SK-N-SH (cell line): ENCODE results near the gene DAB1.

Experiments
- CHD2 ChIP-seq: fragments of 150-350 bp; IDR thresholded peaks from 2 replicates; pipeline ENCODE4 v1.6.1; 2018; ENCODE audit warnings: low read length; ENCODE audit not compliant: partially characterized antibody
- EZH2phosphoT487 ChIP-seq: fragments of 200-600 bp; sonication (generic); IDR thresholded peaks from 2 replicates; pipeline ENCODE4 v1.6.1; 2017; ENCODE audit warnings: low read depth, mixed run types, mild to moderate bottlenecking, antibody characterized with exemption, moderate library complexity, borderline replicate concordance
- FOXM1 ChIP-seq: IDR thresholded peaks from 2 replicates; pipeline ENCODE4 v1.4.0; 2012; ENCODE audit warnings: low read depth, mild to moderate bottlenecking
- GABPA ChIP-seq: IDR thresholded peaks from 2 replicates; pipeline ENCODE4 v1.4.0; 2012; ENCODE audit warnings: low read depth, mild to moderate bottlenecking
- GATA2 ChIP-seq: sonication (generic); formaldehyde crosslinking; IDR thresholded peaks from 2 replicates; pipeline ENCODE4 v1.5.0; 2020; ENCODE audit warnings: mild to moderate bottlenecking, missing genetic modification reagents
- POLR2AphosphoS5 ChIP-seq: IDR thresholded peaks from 2 replicates; pipeline ENCODE4 v1.6.1; 2012; ENCODE audit warnings: low read depth, low read length
- TAF1 ChIP-seq: IDR thresholded peaks from 2 replicates; pipeline ENCODE4 v1.6.1; 2012; ENCODE audit warnings: low read depth, mild to moderate bottlenecking, low read length, moderate library complexity, borderline replicate concordance
- TF ChIP-seq, protein P1 (sequence below): fragments of 200-600 bp; sonication (generic); IDR thresholded peaks from 2 replicates; pipeline ENCODE4 v1.6.1; 2017; ENCODE audit warnings: antibody characterized with exemption, mild to moderate bottlenecking, moderate library complexity
- TF ChIP-seq, protein P2 (sequence below): IDR thresholded peaks from 2 replicates; pipeline ENCODE4 v1.4.0; 2012; ENCODE audit warnings: low read depth
- TF ChIP-seq, protein P3 (sequence below): fragments of 150-350 bp; IDR thresholded peaks from 2 replicates; pipeline ENCODE4 v1.6.1; 2017; ENCODE audit warnings: antibody characterized with exemption, low read length, low read depth, borderline replicate concordance
- TF ChIP-seq, protein P4 (sequence below): IDR thresholded peaks from 2 replicates; pipeline ENCODE4 v1.4.0; 2012; ENCODE audit warnings: low read depth, borderline replicate concordance
- TF ChIP-seq, protein P5 (sequence below): IDR thresholded peaks from 2 replicates; pipeline ENCODE4 v1.6.1; 2012; ENCODE audit warnings: mild to moderate bottlenecking, low read depth, low read length, moderate library complexity

DNA sequence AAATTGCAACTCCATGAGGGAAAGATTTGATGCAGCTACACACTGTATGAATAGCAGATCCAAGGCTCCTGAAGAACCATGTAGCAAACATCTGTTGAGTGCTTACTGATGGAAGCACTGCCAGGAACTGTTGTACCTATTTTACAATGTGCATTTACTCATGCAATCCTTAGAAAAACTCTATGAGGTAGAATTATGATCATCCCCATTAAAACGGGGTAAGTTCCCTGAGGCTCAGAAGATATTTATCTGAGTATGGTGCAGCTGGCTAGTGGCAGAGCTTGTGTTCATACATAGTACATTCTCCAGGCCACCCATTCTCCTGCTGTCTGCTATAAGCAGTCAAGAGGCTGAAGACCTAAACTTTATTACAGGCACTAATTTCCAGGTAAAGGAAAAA, 403.6 kb downstream of the DAB1 start:
- TF ChIP-seq, protein P1, sequence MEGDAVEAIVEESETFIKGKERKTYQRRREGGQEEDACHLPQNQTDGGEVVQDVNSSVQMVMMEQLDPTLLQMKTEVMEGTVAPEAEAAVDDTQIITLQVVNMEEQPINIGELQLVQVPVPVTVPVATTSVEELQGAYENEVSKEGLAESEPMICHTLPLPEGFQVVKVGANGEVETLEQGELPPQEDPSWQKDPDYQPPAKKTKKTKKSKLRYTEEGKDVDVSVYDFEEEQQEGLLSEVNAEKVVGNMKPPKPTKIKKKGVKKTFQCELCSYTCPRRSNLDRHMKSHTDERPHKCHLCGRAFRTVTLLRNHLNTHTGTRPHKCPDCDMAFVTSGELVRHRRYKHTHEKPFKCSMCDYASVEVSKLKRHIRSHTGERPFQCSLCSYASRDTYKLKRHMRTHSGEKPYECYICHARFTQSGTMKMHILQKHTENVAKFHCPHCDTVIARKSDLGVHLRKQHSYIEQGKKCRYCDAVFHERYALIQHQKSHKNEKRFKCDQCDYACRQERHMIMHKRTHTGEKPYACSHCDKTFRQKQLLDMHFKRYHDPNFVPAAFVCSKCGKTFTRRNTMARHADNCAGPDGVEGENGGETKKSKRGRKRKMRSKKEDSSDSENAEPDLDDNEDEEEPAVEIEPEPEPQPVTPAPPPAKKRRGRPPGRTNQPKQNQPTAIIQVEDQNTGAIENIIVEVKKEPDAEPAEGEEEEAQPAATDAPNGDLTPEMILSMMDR: no peak
- TF ChIP-seq, protein P2, sequence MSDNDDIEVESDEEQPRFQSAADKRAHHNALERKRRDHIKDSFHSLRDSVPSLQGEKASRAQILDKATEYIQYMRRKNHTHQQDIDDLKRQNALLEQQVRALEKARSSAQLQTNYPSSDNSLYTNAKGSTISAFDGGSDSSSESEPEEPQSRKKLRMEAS: no peak
- TF ChIP-seq, protein P3, sequence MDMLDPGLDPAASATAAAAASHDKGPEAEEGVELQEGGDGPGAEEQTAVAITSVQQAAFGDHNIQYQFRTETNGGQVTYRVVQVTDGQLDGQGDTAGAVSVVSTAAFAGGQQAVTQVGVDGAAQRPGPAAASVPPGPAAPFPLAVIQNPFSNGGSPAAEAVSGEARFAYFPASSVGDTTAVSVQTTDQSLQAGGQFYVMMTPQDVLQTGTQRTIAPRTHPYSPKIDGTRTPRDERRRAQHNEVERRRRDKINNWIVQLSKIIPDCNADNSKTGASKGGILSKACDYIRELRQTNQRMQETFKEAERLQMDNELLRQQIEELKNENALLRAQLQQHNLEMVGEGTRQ: no peak
- no peak for TF ChIP-seq EZH2phosphoT487
- no peak for TF ChIP-seq POLR2AphosphoS5
- no peak for TF ChIP-seq CHD2
- TF ChIP-seq, protein P4, sequence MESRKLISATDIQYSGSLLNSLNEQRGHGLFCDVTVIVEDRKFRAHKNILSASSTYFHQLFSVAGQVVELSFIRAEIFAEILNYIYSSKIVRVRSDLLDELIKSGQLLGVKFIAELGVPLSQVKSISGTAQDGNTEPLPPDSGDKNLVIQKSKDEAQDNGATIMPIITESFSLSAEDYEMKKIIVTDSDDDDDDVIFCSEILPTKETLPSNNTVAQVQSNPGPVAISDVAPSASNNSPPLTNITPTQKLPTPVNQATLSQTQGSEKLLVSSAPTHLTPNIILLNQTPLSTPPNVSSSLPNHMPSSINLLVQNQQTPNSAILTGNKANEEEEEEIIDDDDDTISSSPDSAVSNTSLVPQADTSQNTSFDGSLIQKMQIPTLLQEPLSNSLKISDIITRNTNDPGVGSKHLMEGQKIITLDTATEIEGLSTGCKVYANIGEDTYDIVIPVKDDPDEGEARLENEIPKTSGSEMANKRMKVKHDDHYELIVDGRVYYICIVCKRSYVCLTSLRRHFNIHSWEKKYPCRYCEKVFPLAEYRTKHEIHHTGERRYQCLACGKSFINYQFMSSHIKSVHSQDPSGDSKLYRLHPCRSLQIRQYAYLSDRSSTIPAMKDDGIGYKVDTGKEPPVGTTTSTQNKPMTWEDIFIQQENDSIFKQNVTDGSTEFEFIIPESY: no peak
- TF ChIP-seq GATA2 (CRISPR knock-in tag): 0 out of 2 replicates have a peak, but pooled peaks have one; percentile 22
- TF ChIP-seq, protein P5, sequence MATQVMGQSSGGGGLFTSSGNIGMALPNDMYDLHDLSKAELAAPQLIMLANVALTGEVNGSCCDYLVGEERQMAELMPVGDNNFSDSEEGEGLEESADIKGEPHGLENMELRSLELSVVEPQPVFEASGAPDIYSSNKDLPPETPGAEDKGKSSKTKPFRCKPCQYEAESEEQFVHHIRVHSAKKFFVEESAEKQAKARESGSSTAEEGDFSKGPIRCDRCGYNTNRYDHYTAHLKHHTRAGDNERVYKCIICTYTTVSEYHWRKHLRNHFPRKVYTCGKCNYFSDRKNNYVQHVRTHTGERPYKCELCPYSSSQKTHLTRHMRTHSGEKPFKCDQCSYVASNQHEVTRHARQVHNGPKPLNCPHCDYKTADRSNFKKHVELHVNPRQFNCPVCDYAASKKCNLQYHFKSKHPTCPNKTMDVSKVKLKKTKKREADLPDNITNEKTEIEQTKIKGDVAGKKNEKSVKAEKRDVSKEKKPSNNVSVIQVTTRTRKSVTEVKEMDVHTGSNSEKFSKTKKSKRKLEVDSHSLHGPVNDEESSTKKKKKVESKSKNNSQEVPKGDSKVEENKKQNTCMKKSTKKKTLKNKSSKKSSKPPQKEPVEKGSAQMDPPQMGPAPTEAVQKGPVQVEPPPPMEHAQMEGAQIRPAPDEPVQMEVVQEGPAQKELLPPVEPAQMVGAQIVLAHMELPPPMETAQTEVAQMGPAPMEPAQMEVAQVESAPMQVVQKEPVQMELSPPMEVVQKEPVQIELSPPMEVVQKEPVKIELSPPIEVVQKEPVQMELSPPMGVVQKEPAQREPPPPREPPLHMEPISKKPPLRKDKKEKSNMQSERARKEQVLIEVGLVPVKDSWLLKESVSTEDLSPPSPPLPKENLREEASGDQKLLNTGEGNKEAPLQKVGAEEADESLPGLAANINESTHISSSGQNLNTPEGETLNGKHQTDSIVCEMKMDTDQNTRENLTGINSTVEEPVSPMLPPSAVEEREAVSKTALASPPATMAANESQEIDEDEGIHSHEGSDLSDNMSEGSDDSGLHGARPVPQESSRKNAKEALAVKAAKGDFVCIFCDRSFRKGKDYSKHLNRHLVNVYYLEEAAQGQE: no peak
- no peak for TF ChIP-seq FOXM1
- TF ChIP-seq TAF1: no peak
- no peak for TF ChIP-seq GABPA
